Heart left ventricle (tissue), 16 donors: ENCODE results near the gene CALHM3. TPM values are rescaled to one million over a fixed set of nuclear protein-coding genes. Genes with fewer than 3 reads are reported as not detected.

Experiments
- ATAC-seq, 4 donors: fragments of 200-7000 bp; cut with Tn5 transposase; one replicate each; pipeline ENCODE4 v1.9.1; 2020 to 2022; ENCODE audit warnings: moderate library complexity in 4 of 4, mild to moderate bottlenecking in 3 of 4, moderate number of reproducible peaks in 1 of 4
- DNase-seq, 5 donors: peaks; one replicate each; pipeline ENCODE4 v3.0.0-alpha.2; 2020
- H3K27ac ChIP-seq, 12 donors: fragments of 200-600 bp; sonication (generic) in 4 of 12; one replicate each; pipeline versions ENCODE4 v1.5.0 to v1.8.0; 2016 to 2022; ENCODE audit warnings: mild to moderate bottlenecking in 2 of 12
- H3K27me3 ChIP-seq, 9 donors: fragments of 200-600 bp; sonication (generic) in 2 of 9; one replicate each; pipeline versions ENCODE4 v1.5.1 to v1.8.0; 2016 to 2022; ENCODE audit warnings: mild to moderate bottlenecking in 3 of 9
- H3K36me3 ChIP-seq, 9 donors: fragments of 200-600 bp; sonication (generic) in 2 of 9; one replicate each; pipeline versions ENCODE4 v1.5.0 to v1.8.0; 2018 to 2022; ENCODE audit warnings: mild to moderate bottlenecking in 2 of 9
- H3K4me1 ChIP-seq, 12 donors: fragments of 200-600 bp; sonication (generic) in 4 of 12; one replicate each; pipeline versions ENCODE4 v1.5.0 to v1.8.0; 2016 to 2022; ENCODE audit warnings: mild to moderate bottlenecking in 3 of 12
- H3K4me3 ChIP-seq, 12 donors: fragments of 200-600 bp; sonication (generic) in 4 of 12; one replicate each; pipeline versions ENCODE4 v1.5.0 to v1.8.0; 2017 to 2022; ENCODE audit warnings: mild to moderate bottlenecking in 9 of 12, moderate library complexity in 4 of 12
- H3K9me3 ChIP-seq, 12 donors: fragments of 200-600 bp; sonication (generic) in 4 of 12; one replicate each; pipeline versions ENCODE4 v1.5.0 to v1.8.0; 2016 to 2022; ENCODE audit warnings: mild to moderate bottlenecking in 1 of 12
- POLR2A ChIP-seq, 2 donors: fragments of 450-650 bp; IDR thresholded peaks; one replicate each; pipeline ENCODE4 v1.6.1; 2017; ENCODE audit warnings: antibody characterized with exemption in 2 of 2, mild to moderate bottlenecking in 2 of 2, moderate library complexity in 2 of 2
- WGBS, 4 donors: extraction: QIAGEN DNeasy Blood & Tissue Kit in 2 of 4; methylation state at CpG; one replicate each; pipeline versions ENCODE4 v1.1.5 to v1.1.7; 2013 to 2018; 5-methylcytosine and 5-hydroxymethylcytosine counted together
- intact Hi-C, 10 donors: fragments of 100-400 bp; cut with DNase I; formaldehyde crosslinking; loops; one replicate each; pipeline versions ENCODE4 v1.11.1 to v1.14.2; 2022
- polyA plus RNA-seq, 2 donors: library from polyadenylated mRNA; stranded (reverse); fragments of 200-250 nt; gene quantifications; one replicate each; pipeline ENCODE4 v1.2.3, GENCODE V29; 2013
- total RNA-seq, 9 donors: library from RNA; depleted of rRNA in 2 of 9; stranded (reverse); fragments of >200 nt in 2 of 9; fragmentation: NEBNext Ultra II Directional in 3 of 9; extraction: Animal tissue kit (Norgen Biotek cat#: 25700) in 3 of 9; gene quantifications; one replicate each; pipeline versions ENCODE4 v1.1.0 to v1.2.4, GENCODE V29; 2016 to 2023
- TF ChIP-seq, protein P1 (sequence below), 12 donors: fragments of 200-600 bp; sonication (generic) in 4 of 12; IDR thresholded peaks; one replicate each; pipeline versions ENCODE4 v1.5.0 to v1.8.0; 2018 to 2022; ENCODE audit warnings: antibody characterized with exemption in 12 of 12, mild to moderate bottlenecking in 5 of 12
- donor health status: ischemic (EF 13 %, LVEDD 7.1; RV severe dilation, severe dysfunction).
- donor health status: healthy with polysubstance abuse.
- donor health status: DM: no; HTN: yes; CAD: no.
- donor health status: DM: no; HTN: no; CAD: no.
- donor health status: ischemic (EF 25% LVEDD 6.9; RV normal size, moderate dysfunction).
- donor health status: ischemic (EF 25% LVEDD 5.7; RV mildly dilated, moderate dysfunction).
- donor health status: healthy.
- donor health status: DM: yes; HTN: yes; CAD: no.
- donor health status: ischemic (EF 35%, LVEDD 5.7; RV mildly dilated, moderate dysfunction).
- donor health status: nonischemic (EF 11% LVEDD 7.7; RV severe dilation, severe dysfunction).
- donor health status: DM: yes; HTN: yes; CAD: no.
- donor health status: PGD.
- donor health status: ischemic (EF 29% LVEDD 5.4; RV normal size, mild dysfunction).
- donor health status: nonischemic (EF 23%, LVEDD 6.1; RV moderate dilation, normal function).

The CALHM3 gene
- total and polyA plus RNA-seq, 11 donors, result not detected

- H3K27me3 ChIP-seq, result no peaks in the 10 kb centered on the region
- DNase-seq (no peak), ATAC-seq (no peak)
- peaks cover 0 to 10% (median 0%) of the 10 kb centered on the region in 12 donors for H3K4me1 ChIP-seq
- intact Hi-C loops, result no loop called here
- no peak overlapping the region for H3K4me3 ChIP-seq
- 68 to 77% (median 75%) methylated on average over 5 of the region's 5 CpGs for WGBS, 4 donors
- TF ChIP-seq, protein P1, sequence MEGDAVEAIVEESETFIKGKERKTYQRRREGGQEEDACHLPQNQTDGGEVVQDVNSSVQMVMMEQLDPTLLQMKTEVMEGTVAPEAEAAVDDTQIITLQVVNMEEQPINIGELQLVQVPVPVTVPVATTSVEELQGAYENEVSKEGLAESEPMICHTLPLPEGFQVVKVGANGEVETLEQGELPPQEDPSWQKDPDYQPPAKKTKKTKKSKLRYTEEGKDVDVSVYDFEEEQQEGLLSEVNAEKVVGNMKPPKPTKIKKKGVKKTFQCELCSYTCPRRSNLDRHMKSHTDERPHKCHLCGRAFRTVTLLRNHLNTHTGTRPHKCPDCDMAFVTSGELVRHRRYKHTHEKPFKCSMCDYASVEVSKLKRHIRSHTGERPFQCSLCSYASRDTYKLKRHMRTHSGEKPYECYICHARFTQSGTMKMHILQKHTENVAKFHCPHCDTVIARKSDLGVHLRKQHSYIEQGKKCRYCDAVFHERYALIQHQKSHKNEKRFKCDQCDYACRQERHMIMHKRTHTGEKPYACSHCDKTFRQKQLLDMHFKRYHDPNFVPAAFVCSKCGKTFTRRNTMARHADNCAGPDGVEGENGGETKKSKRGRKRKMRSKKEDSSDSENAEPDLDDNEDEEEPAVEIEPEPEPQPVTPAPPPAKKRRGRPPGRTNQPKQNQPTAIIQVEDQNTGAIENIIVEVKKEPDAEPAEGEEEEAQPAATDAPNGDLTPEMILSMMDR (IDR thresholded peaks at IDR 0.05), result no peak
- no peak for TF ChIP-seq POLR2A (IDR thresholded peaks at IDR 0.05)
- no peak overlapping the region for H3K27ac ChIP-seq
- peaks cover 0 to 98% (median 93%) of the 10 kb centered on the region in 9 donors for H3K36me3 ChIP-seq
- H3K9me3 ChIP-seq, result no peaks in the 10 kb centered on the region
Measured at GRCh38 chr10:103428989-103429643, 49.9 kb downstream of the CALHM3 start.

- no peak for TF ChIP-seq POLR2A (IDR thresholded peaks at IDR 0.05)
- TF ChIP-seq, protein P1 (IDR thresholded peaks at IDR 0.05), result no peak
- no peak overlapping the region for H3K27ac ChIP-seq
- intact Hi-C loops, result no loop called here
- WGBS, 4 donors, result 97 to 98% (median 97%) methylated on average over 9 of the region's 9 CpGs
- no peaks in the 10 kb centered on the region for H3K9me3 ChIP-seq
- H3K4me1 ChIP-seq, result no peaks in the 10 kb centered on the region
- peaks cover 0 to 100% (median 93%) of the 10 kb centered on the region in 9 donors for H3K36me3 ChIP-seq
- no peak overlapping the region for H3K4me3 ChIP-seq
- no peak for DNase-seq
- ATAC-seq, result no peak
- H3K27me3 ChIP-seq, result no peaks in the 10 kb centered on the region
Measured at GRCh38 chr10:103427866-103428265, 51.2 kb downstream of the CALHM3 start.

DNA sequence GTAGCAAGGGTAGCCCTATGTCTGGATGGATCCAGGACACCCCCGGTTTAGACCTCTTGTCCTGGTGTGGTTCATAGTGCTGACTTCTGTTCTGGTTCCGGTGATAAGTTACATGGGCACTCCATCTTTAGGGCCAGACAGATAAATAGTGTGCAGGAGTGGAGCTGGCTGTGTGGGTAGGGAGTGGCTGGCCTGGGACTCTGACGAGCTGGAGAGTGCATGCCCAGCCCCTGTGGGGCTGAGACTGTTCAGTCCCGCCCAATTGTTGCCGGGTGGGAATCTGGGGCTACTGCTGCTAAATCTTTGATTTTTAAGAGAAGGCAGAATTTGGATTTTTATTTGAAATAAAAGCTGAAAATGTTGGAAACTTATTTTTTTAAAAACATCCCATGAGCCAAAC lies 55.3 kb downstream of the CALHM3 start:
- 76 to 91% (median 82%) methylated on average over 4 to 5 of the region's 5 CpGs for WGBS, 4 donors
- ATAC-seq, result no peak
- intact Hi-C loops, result no loop called here
- H3K27ac ChIP-seq, result no peak overlapping the region
- H3K4me1 ChIP-seq, result no peaks in the 10 kb centered on the region
- H3K27me3 ChIP-seq, result no peaks in the 10 kb centered on the region
- H3K36me3 ChIP-seq, result peaks cover 3 to 98% (median 95%) of the 10 kb centered on the region in 9 donors
- no peak overlapping the region for H3K4me3 ChIP-seq
- no peaks in the 10 kb centered on the region for H3K9me3 ChIP-seq
- TF ChIP-seq, protein P1 (IDR thresholded peaks at IDR 0.05), result no peak
- TF ChIP-seq POLR2A (IDR thresholded peaks at IDR 0.05), result no peak
- no peak for DNase-seq

Other genes starting within 250 kb of the CALHM3 start
- gene RPEL1, start 233.4 kb downstream of the CALHM3 start, total RNA-seq, result not detected
- not detected for gene RPEL1, start 233.4 kb downstream of the CALHM3 start, polyA plus RNA-seq
- under 1 TPM in 2 of 9 donors, not detected in 7; 0.08 to 0.11 TPM for gene INA, start 202.1 kb downstream of the CALHM3 start, total RNA-seq
- under 1 TPM in 1 of 2 donors, not detected in 1; 0.04 TPM for gene INA, start 202.1 kb downstream of the CALHM3 start, polyA plus RNA-seq
- gene PCGF6, start 128.1 kb downstream of the CALHM3 start, total RNA-seq, result 1 to 10 TPM; 5.3 to 8.1 (median 6.6) TPM
- gene PCGF6, start 128.1 kb downstream of the CALHM3 start, polyA plus RNA-seq, result 1 to 10 TPM; 5.8 to 8.5 TPM
- 1 to 10 TPM; 1.1 to 3.3 (median 2.1) TPM for gene TAF5, start 111.3 kb downstream of the CALHM3 start, total RNA-seq
- 1 to 10 TPM; 1.2 to 2.1 TPM for gene TAF5, start 111.3 kb downstream of the CALHM3 start, polyA plus RNA-seq
- gene ATP5MK, start 82.8 kb downstream of the CALHM3 start, total RNA-seq, result 1,000 to 10,000 TPM in 6 of 9 donors, 100 to 1,000 TPM in 3; 747 to 1,376 (median 1,173) TPM
- gene ATP5MK, start 82.8 kb downstream of the CALHM3 start, polyA plus RNA-seq, result 1,000 to 10,000 TPM; 1,301 to 5,274 TPM
- 10 to 100 TPM in 6 of 9 donors, 1 to 10 TPM in 3; 8.8 to 15.8 (median 12.1) TPM for gene PDCD11, start 82.6 kb downstream of the CALHM3 start, total RNA-seq
- gene PDCD11, start 82.6 kb downstream of the CALHM3 start, polyA plus RNA-seq, result 10 to 100 TPM in 1 of 2 donors, 1 to 10 TPM in 1; 8.0 to 17.2 TPM
- 10 to 100 TPM in 7 of 9 donors, 1 to 10 TPM in 2; 8.2 to 36.8 (median 11.2) TPM for gene CALHM2, start 26.9 kb downstream of the CALHM3 start, total RNA-seq
- 10 to 100 TPM in 1 of 2 donors, 1 to 10 TPM in 1; 9.2 to 20.1 TPM for gene CALHM2, start 26.9 kb downstream of the CALHM3 start, polyA plus RNA-seq
- not detected for gene CALHM1, start 20.3 kb downstream of the CALHM3 start, total RNA-seq
- gene CALHM1, start 20.3 kb downstream of the CALHM3 start, polyA plus RNA-seq, result not detected
- gene NEURL1, start 14.5 kb upstream of the CALHM3 start, total RNA-seq, result under 1 TPM in 7 of 9 donors, not detected in 2; 0.08 to 0.64 (median 0.21) TPM
- gene NEURL1, start 14.5 kb upstream of the CALHM3 start, polyA plus RNA-seq, result under 1 TPM; 0.07 to 0.08 TPM